Fibroblast of skin of left quadriceps (primary cell): ENCODE measurements around the gene SLC8A2.

Source experiments
- DNase-seq, 2 experiments: peaks; one replicate each; pipeline ENCODE4 v3.0.0-alpha.2; 2013; ENCODE audit warnings: low read depth in 2 of 2

The SLC8A2 gene

DNA sequence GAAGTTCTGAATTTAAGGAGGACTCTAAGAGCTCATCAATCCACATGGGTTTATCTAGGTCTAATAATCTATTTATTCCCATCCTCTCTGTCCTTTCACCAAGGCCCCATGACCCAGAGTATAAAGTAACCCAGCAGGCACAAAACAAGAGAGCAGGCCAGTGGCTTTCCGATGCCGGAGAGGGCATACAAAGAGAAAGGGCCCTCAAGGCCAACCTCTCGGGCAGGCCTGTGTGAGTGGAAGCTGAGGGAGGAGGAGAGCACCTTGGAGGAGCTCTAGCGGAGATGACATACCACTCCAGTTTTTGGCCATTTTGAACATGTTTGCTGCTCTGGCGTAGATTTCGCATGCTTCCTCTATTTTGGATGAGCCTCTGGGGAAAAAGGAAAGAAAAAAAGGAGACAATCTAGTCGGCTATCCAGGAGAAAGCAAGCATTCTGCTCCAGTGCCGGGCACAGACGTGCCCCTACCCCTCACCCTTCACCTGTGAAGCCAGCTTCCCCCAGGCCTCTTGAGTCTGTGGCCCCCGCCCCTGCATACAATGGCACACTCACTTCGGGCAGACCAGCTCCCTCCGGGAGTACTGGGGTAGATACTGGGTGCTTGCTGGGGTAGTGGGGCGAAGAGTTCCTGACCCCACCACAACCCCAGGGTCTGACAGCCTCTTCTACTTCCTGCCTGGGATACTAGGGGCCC, 31.6 kb upstream of the SLC8A2 start:
- no peak for DNase-seq

DNA sequence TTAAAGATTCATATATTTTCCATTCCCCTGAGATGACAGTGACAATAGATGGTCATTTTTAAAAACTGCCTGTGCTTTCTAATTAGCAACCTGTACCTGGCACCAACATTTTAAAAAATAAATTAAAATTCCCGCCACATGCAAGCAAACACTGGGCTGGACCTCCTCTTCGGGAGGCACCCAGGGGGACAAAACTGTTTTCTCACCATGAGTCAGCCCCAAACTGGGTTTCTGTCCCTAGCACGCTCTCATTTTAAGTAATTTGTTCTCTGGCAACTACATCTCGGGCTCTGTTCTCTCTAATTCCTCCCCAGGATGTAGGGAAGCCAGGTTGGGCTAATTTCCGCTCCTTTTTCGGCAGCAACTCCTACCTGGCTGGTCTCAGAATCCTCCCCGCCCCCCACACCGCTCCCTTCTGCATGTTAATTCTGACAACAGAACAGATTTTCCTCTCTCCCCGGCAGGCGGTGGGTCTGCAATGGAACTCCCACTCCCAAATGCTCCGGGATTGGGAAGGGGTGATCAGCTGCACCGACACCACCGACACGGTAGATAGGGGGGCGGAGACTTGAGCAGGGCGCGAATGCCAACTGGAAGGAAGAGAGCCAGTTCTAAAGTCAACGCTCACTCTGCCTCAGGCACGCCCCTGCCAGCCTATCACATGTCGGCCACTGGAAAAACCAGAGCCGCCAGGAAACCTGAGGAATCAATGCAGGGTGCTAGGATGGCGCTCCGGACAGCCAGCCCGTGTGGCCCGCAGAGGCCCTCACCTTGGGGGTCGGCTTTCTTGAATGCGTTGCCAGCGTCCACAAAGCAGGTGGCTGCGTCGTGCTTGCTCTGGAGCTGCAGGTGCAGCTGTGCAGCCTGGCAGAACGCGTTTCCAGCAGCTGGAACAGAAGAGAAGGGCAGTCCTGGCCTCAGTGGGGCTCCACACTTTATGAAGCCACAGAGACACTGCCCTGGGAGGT, 28.5 kb upstream of the SLC8A2 start:
- no peak for DNase-seq

DNA sequence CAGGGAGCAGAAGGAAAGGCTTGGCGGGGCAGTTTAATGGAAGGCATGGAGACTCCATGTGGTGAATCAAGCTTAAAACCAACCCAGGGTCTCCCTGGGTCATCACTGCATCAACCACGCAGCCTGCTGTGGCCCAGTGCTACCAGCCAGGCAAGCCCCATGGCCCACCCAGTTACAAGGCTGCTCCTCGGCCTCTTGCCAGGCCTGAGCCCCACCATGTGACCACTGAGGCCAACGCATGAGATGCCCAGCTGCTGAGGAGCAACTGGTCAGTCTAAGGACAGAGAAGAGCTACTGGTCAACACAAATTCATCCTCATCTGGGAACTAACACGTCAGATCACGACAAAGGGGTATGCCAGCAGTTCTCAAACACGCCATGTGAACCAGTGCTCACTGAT, 27.7 kb upstream of the SLC8A2 start:
- DNase-seq = no peak

GRCh38 chr19:47498561-47498960, 26.9 kb upstream of the SLC8A2 start:
- DNase-seq = no peak

DNA sequence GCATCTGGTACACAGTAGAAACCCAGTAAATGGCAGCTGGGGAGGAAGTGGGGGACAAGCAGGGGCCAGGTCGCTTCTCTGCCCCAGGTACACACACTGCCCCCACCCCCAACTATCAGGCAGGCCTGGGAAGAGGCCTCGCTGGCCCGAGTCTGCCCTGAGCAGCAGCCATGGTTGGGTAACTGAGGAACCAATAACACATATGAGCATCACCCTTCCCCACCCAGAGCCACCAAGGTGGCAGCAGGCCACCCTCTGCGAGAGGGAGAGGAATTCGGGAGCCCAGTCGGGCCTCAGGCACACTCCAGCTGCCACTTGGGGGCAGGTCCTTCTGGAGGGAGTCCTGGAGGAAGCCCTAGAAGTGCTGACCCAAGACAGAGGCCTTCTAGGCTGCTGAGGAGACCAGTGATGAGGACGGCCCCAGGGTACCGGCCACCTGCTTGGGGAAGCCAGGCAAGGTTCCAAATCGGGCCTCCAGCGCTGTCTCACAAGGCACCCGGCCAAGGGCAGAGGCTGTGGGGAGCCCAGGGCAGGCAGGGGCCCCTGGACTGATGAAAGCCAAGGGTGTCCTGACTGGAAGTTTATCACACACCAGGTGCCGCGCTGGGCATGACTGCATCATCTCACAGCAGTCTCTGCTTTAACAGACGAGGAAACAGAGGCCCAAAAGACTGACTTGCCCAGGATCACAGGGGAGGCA, 26.3 kb upstream of the SLC8A2 start:
- DNase-seq = no peak

DNA sequence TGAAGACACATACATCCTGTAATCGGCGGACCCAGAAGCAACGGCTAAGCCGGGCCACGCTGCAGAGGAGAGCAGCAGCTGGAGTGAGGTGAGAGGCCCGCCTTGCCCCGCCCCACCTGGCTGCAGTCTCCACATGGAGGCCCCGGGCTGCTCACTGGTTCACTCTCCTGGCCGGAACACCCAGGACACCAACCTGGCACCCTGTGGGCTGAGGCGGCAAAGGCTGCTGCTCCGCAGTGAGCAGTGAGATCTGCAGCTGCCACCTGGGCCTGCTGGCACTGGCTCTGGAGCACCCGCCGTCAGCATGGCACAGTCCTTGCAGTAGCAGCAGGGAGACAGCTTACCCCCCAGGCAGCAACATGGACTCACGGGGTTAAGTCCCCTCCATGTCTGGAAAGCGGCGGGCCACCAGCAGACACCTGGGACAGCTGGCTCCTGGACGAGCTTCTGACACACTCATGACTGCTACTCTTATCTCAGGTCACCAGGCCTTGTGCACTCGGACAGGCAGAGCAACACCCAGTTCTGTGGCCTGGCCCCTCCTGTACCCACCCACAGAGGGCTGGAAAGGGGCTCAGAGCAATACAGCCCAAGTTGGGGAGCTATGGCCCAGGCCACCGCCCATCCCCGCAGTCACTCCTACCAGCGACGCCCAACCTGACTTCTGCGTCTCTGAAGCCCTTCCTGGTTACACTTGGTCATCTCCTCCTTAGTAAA, 25.5 kb upstream of the SLC8A2 start:
- DNase-seq = no peak

GRCh38 chr19:47495478-47496372, 24.0 kb upstream of the SLC8A2 start:
- no peak for DNase-seq

- no peak for DNase-seq
Observed at GRCh38 chr19:47494729-47495128, 23.0 kb upstream of the SLC8A2 start.

GRCh38 chr19:47494211-47494547, 22.5 kb upstream of the SLC8A2 start:
- no peak for DNase-seq

GRCh38 chr19:47493378-47494210, 21.9 kb upstream of the SLC8A2 start:
- no peak for DNase-seq

DNA sequence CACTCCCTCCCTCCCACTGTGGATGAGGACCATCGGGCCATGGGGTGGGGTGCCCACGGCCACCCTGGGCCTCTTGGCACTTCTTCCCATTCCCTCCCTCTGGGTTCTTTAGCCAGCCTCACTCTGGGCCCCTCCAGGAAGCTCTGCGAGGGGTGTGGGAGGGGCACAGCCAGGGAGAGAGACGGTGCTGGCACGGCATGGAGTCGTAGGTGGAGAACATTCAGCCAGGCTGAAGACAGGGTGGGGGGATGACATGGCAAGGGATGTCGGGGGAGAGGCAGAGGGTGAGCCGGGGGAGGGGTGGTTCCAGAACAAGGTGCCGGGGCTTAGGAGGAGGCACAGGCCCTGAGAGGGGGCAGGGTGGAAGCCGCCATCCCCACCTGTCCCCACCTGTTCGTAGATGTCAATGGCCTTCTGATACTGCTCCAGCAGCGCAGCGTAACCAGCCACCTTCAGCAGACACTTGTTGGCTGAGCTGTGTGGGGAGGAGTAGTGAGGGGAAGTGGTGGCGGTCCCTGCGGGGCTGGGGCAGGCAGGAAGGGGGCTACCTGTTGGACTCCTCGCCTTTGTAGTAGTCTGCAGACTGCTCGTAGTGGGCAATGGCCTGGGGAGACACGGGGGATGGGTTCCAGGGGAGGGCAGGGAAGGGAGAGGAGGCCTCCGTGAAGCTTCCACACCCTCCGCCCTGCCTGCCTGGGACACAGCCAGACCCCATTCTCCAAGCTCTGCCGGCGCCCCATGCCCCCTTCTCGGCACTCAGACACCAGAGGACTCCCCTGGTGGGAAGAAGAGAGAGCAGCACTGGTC, 21.1 kb upstream of the SLC8A2 start:
- DNase-seq = no peak

DNA sequence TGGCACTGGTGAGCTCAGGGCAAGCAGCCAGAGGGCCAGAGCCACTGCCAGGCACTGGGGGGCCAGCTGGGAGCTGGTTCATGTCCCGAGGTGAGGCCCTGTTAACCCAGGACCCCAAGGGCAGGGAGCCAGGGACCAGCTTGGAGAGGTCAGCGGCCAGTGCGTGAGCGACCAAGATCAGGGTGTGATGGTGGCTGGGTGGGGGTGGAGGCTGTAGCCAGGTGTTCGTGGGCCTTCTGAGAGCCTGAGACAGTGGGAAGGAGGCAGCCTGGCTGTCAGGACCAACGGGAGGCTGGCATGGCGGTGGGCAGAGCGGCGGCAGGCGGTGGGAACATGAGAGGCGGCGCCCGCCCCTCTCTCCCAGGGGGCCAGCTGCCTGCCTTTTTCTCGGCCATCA, 20.4 kb upstream of the SLC8A2 start:
- DNase-seq = no peak

DNA sequence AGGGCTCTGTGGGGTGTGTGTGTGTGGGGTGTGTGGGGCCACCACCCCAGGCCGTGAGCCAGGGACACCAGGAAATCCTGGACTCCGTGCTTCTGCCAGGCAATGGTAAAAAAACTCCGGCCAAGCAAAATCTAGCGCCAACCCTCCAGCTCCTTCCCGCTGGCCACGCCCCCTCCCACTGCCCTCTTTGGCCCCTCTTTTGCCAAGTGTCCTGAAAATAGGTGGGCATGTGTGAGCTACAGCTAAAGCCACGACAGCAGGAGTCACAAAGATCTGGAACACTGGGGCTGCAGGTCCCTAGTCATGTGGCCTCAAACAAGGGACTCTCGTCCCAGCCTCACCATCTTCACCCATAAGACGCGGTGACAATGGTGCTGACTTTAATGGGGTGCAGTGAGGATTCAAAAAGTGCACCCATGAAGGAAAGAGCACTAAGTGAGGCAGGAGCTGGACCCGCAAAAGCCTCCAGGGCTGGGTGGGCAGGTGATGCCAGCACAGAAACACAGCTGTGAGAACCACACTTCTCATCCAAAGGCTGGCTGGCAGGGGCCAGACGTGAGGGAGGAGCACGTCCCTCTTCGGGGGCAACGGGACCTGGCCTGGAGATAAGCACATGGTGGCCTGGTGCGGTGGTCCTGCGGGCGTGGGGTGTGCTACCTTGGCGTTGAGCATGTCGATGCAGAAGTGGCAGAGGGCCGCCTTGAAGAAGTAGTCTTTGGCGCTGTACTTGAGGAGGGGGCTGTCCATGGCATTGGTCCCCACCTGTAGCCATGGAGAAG, 19.9 kb upstream of the SLC8A2 start:
- no peak for DNase-seq

GRCh38 chr19:47490847-47491246, 19.2 kb upstream of the SLC8A2 start:
- DNase-seq = no peak

DNA sequence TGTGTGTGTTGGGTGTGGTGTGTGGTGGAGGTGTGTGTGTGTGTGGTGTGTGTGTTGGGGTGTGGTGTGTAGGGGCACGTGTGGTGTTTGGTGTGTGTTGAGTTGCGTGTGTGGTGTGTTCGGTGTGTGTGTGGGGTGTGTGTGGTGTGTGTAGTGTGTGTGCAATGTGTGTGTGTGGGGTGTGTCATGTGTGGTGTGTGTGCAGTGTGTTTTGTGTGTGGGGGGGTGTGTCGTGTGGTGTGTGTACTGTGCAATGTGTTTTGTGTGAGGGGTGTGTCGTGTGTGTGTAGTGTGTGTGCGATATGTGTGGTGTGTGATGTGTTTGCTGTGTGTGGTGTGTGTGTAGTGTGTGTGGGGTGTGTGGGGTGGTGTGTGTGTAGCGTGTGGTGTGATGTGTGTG, 18.3 kb upstream of the SLC8A2 start:
- no peak for DNase-seq

GRCh38 chr19:47489072-47489914, 17.6 kb upstream of the SLC8A2 start:
- no peak for DNase-seq
